Measurements from ENCODE around the gene UBIAD1. TPM values are rescaled to one million over a fixed set of nuclear protein-coding genes. Genes with fewer than 3 reads are reported as not detected.

Gene UBIAD1
- total and polyA plus RNA-seq, 9 of the 15 experiments (the other 6 are each of a cell fraction or from before 2014, with no cell fraction given) = 6.2 to 34.3 (median 22.3) TPM

- TF ChIP-seq NFE2L1 (tag; IDR thresholded peaks at IDR 0.05; ENCODE audit: borderline replicate concordance, low read depth) (no peak), ZBTB34 (CRISPR knock-in tag; IDR thresholded peaks at IDR 0.05) (no peak), ZNF766 (CRISPR knock-in tag; conservative IDR thresholded peaks at IDR 0.05) (no peak; the same call in 1 of the 2 replicates), NR4A1 (CRISPR knock-in tag; IDR thresholded peaks at IDR 0.05) (0 out of 2 replicates have a peak, but pooled peaks have one; percentile 42), NR4A1 (tag; IDR thresholded peaks at IDR 0.05) (0 out of 2 replicates have a peak, but pooled peaks have one; percentile 49), PCBP2 (IDR thresholded peaks at IDR 0.05; ENCODE audit: low read depth, low read length, poor library complexity, severe bottlenecking) (no peak), SIX5 (IDR thresholded peaks at IDR 0.05; ENCODE audit: borderline replicate concordance in 1 of 2, insufficient read depth in 1 of 2, low read depth in 1 of 2, low read length in 2 of 2) (peak in 1 of 2 experiments; percentile 13; a peak in 1 of 4 replicates), FIP1L1 (IDR thresholded peaks at IDR 0.05; ENCODE audit: low read depth, low read length, poor library complexity, severe bottlenecking) (peak; percentile 68), ZEB2 (IDR thresholded peaks at IDR 0.05) (peak; percentile 95), TFAP4 (CRISPR knock-in tag; IDR thresholded peaks at IDR 0.05; ENCODE audit: borderline replicate concordance) (peak; percentile 92), KLF1 (tag; IDR thresholded peaks at IDR 0.05) (peak; percentile 80; the same call in 1 of the 2 replicates), GTF2E2 (tag; IDR thresholded peaks at IDR 0.05) (peak; percentile 96), NR1H2 (CRISPR knock-in tag; IDR thresholded peaks at IDR 0.05) (0 out of 2 replicates have a peak, but pooled peaks have one; percentile 43), ZNF740 (CRISPR knock-in tag; IDR thresholded peaks at IDR 0.05) (peak; percentile 60; the same call in 1 of the 2 replicates), ZNF740 (tag; IDR thresholded peaks at IDR 0.05) (no peak), BCLAF1 (IDR thresholded peaks at IDR 0.05; ENCODE audit: borderline replicate concordance in 1 of 2, control insufficient read depth in 1 of 2, low read depth in 2 of 2, low read length in 1 of 2) (peak in 1 of 2 experiments; percentile 41; a peak in 1 of 4 replicates), ZNF41 (CRISPR knock-in tag; conservative IDR thresholded peaks at IDR 0.05) (no peak), ZNF124 (CRISPR knock-in tag; IDR thresholded peaks at IDR 0.05) (no peak), ZNF134 (CRISPR knock-in tag; conservative IDR thresholded peaks at IDR 0.05) (0 out of 2 replicates have a peak, but pooled peaks have one; percentile 17), HMG20B (CRISPR knock-in tag; IDR thresholded peaks at IDR 0.05) (no peak), ZNF431 (CRISPR knock-in tag; IDR thresholded peaks at IDR 0.05) (peak; percentile 29; the same call in 1 of the 2 replicates)
Observed at GRCh38 chr1:11272832-11273594, at the start of gene UBIAD1 (continued).
